K562 (cell line): ENCODE data around the gene NRTN. TPM values are rescaled to one million over a fixed set of nuclear protein-coding genes. Genes with fewer than 3 reads are reported as not detected.

Experiments used
- CHCHD3 ChIP-seq: fragments of 250-450 bp; sonication (Bioruptor Pico); IDR thresholded peaks from 2 replicates; pipeline ENCODE4 v2.1.2; 2022; ENCODE audit warnings: mild to moderate bottlenecking
- CHD1 ChIP-seq: fragments of 200-600 bp; sonication (generic); IDR thresholded peaks from one replicate; pipeline ENCODE4 v1.6.1; 2012; ENCODE audit warnings: mild to moderate bottlenecking, moderate library complexity, low read length, inconsistent platforms
- L3MBTL2 ChIP-seq: fragments of 450-650 bp; IDR thresholded peaks from 2 replicates; pipeline ENCODE4 v1.6.1; 2016; ENCODE audit warnings: mild to moderate bottlenecking, moderate library complexity
- MEIS2 ChIP-seq: fragments of 450-650 bp; IDR thresholded peaks from 2 replicates; pipeline ENCODE4 v1.6.1; 2014; ENCODE audit warnings: mild to moderate bottlenecking; ENCODE audit not compliant: partially characterized antibody
- MTA2 ChIP-seq: fragments of 450-650 bp; IDR thresholded peaks from 2 replicates; pipeline ENCODE4 v1.6.1; 2016; ENCODE audit warnings: low read depth
- NR1H2 ChIP-seq: sonication (generic); formaldehyde crosslinking; IDR thresholded peaks from 2 replicates; pipeline ENCODE4 v1.4.0; 2020; ENCODE audit warnings: mild to moderate bottlenecking, missing genetic modification reagents
- PRDM10 ChIP-seq: fragments of 450-650 bp; IDR thresholded peaks from 2 replicates; pipeline ENCODE4 v1.6.1; 2018; ENCODE audit not compliant: partially characterized antibody
- RBM15 ChIP-seq: fragments of 200-400 bp; formaldehyde crosslinking; IDR thresholded peaks from 2 replicates; pipeline ENCODE4 v1.6.1; 2018; ENCODE audit warnings: mild to moderate bottlenecking, low read length, moderate library complexity; ENCODE audit not compliant: insufficient read depth
- TBP ChIP-seq: optimal IDR thresholded peaks from 2 replicates; pipeline ENCODE3; 2011; ENCODE audit warnings: low read depth, low read length, improper control_type of control experiment
- polyA plus RNA-seq, 8 experiments: library from polyadenylated mRNA; depleted of rRNA in 4 of 8; stranded (reverse) in 5 of 8; unstranded in 3 of 8; fragments of >200 nt; fragmentation: Nextera tagmentation in 2 of 8; fragmentation: Illumina TruSeq in 1 of 8; extraction: Ambion mirVana in 2 of 8; extraction: Trizol in 1 of 8; gene quantifications; 2 replicates each; pipeline versions ENCODE4 v1.2.1 to v1.2.3, GENCODE V29; 2011 to 2014; ENCODE audit warnings: inconsistent platforms in 1 of 8, missing spikeins in 1 of 8
- total RNA-seq, 7 experiments: library from RNA; depleted of rRNA in 6 of 7; stranded (reverse); fragments of >200 nt in 6 of 7; fragmentation: Illumina TruSeq in 2 of 7; extraction: Trizol in 2 of 7; gene quantifications; 2 replicates each; pipeline versions ENCODE4 v1.2.1 to v1.2.3, GENCODE V29; 2011 to 2021; ENCODE audit warnings: low replicate concordance in 1 of 7
- TF ChIP-seq, protein P1 (sequence below): fragments of 450-650 bp; IDR thresholded peaks from 2 replicates; pipeline ENCODE4 v1.6.1; 2018; ENCODE audit warnings: mild to moderate bottlenecking, low read depth; ENCODE audit not compliant: partially characterized antibody

The NRTN gene
- total and polyA plus RNA-seq, 9 of the 15 experiments (the other 6 are each of a cell fraction or from before 2014, with no cell fraction given): 0.62 to 8.1 (median 1.6) TPM; not detected in 2

- peak; percentile 64 for TF ChIP-seq PRDM10
- TF ChIP-seq, protein P1, sequence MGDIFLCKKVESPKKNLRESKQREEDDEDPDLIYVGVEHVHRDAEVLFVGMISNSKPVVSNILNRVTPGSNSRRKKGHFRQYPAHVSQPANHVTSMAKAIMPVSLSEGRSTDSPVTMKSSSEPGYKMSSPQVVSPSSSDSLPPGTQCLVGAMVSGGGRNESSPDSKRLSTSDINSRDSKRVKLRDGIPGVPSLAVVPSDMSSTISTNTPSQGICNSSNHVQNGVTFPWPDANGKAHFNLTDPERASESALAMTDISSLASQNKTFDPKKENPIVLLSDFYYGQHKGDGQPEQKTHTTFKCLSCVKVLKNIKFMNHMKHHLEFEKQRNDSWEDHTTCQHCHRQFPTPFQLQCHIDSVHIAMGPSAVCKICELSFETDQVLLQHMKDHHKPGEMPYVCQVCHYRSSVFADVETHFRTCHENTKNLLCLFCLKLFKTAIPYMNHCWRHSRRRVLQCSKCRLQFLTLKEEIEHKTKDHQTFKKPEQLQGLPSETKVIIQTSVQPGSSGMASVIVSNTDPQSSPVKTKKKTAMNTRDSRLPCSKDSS: no peak
- 0 out of 2 replicates have a peak, but pooled peaks have one; percentile 15 for TF ChIP-seq L3MBTL2
- no peak for TF ChIP-seq MTA2
- TF ChIP-seq RBM15: no peak
- TF ChIP-seq NR1H2 (CRISPR knock-in tag): no peak
- peak; percentile 28 for TF ChIP-seq TBP
- TF ChIP-seq MEIS2: peak; percentile 89
- TF ChIP-seq CHCHD3 (CRISPR knock-in tag): no peak
- TF ChIP-seq CHD1: no peak
These were observed 2.9 kb upstream of the NRTN start (continued) for GRCh38 chr19:5801796-5802619.
